ENCODE data around the gene STXBP6.

STXBP6 gene

GRCh38 chr14:24818823-24819341 is 231.1 kb downstream of the STXBP6 start:
- H3K9me3 ChIP-seq (ENCODE audit: control insufficient read depth, insufficient read depth, low read depth, low read length) = no peaks in the 10 kb centered on the region
- no peaks in the 10 kb centered on the region for H3K36me3 ChIP-seq (ENCODE audit: control insufficient read depth in 2 of 2, insufficient read depth in 1 of 2, low read length in 2 of 2)
- no peak overlapping the region for H3K4me3 ChIP-seq (ENCODE audit: low read depth, low read length)
- H3K27ac ChIP-seq (ENCODE audit: extremely low read depth, low read depth, low read length) = peak overlapping the region; percentile 47; the same call in 1 of the 2 replicates
- TF ChIP-seq ZNF645 (tag by site-specific recombination; IDR thresholded peaks at IDR 0.05) (no peak), ZNF112 (tag by site-specific recombination; IDR thresholded peaks at IDR 0.05) (no peak), ZBTB48 (tag by site-specific recombination; IDR thresholded peaks at IDR 0.05) (no peak), ZNF555 (tag by site-specific recombination; conservative IDR thresholded peaks at IDR 0.05) (no peak), REPIN1 (tag by site-specific recombination; IDR thresholded peaks at IDR 0.05; ENCODE audit: low read depth) (no peak), ZNF132 (tag by site-specific recombination; IDR thresholded peaks at IDR 0.05; ENCODE audit: borderline replicate concordance) (no peak), ZNF548 (tag by site-specific recombination; IDR thresholded peaks at IDR 0.05) (no peak), ZNF302 (tag by site-specific recombination; IDR thresholded peaks at IDR 0.05; ENCODE audit: low read depth) (no peak), ZBTB49 (tag by site-specific recombination; IDR thresholded peaks at IDR 0.05; ENCODE audit: low read depth) (no peak), OSR2 (tag by site-specific recombination; IDR thresholded peaks at IDR 0.05) (no peak), ZNF677 (tag by site-specific recombination; IDR thresholded peaks at IDR 0.05) (no peak), ZNF610 (tag by site-specific recombination; IDR thresholded peaks at IDR 0.05; ENCODE audit: borderline replicate concordance) (no peak), ZSCAN18 (tag by site-specific recombination; IDR thresholded peaks at IDR 0.05) (no peak), ZEB2 (tag by site-specific recombination; IDR thresholded peaks at IDR 0.05) (no peak), KLF7 (tag by site-specific recombination; IDR thresholded peaks at IDR 0.05; ENCODE audit: borderline replicate concordance) (no peak), ZNF639 (tag by site-specific recombination; IDR thresholded peaks at IDR 0.05) (no peak), PBX3 (CRISPR knock-in tag; IDR thresholded peaks at IDR 0.05) (no peak), ZNF311 (tag by site-specific recombination; IDR thresholded peaks at IDR 0.05; ENCODE audit: borderline replicate concordance) (no peak)
- ChIA-PET POLR2A (no interaction called here), CTCF (interaction anchor here (0.7 to 2.8 kb wide), 4 partner anchors 12 to 314 kb away, joined by 3 to 14 read pairs (median 5); no protein-coding TSS in a partner anchor)
- H3K4me1 ChIP-seq (ENCODE audit: control insufficient read depth, insufficient read depth, low read length) = peaks cover 10% of the 10 kb centered on the region

Measured in HEK293 (cell line).